Heart left ventricle (tissue), 16 donors: ENCODE data around the gene SCN8A. TPM values are rescaled to one million over a fixed set of nuclear protein-coding genes. Genes with fewer than 3 reads are reported as not detected.

Experiments used
- ATAC-seq, 4 donors: fragments of 200-7000 bp; cut with Tn5 transposase; one replicate each; pipeline ENCODE4 v1.9.1; 2020 to 2022; ENCODE audit warnings: moderate library complexity in 4 of 4, mild to moderate bottlenecking in 3 of 4, moderate number of reproducible peaks in 1 of 4
- DNase-seq, 5 donors: peaks; one replicate each; pipeline ENCODE4 v3.0.0-alpha.2; 2020
- H3K27ac ChIP-seq, 12 donors: fragments of 200-600 bp; sonication (generic) in 4 of 12; one replicate each; pipeline versions ENCODE4 v1.5.0 to v1.8.0; 2016 to 2022; ENCODE audit warnings: mild to moderate bottlenecking in 2 of 12
- H3K27me3 ChIP-seq, 9 donors: fragments of 200-600 bp; sonication (generic) in 2 of 9; one replicate each; pipeline versions ENCODE4 v1.5.1 to v1.8.0; 2016 to 2022; ENCODE audit warnings: mild to moderate bottlenecking in 3 of 9
- H3K36me3 ChIP-seq, 9 donors: fragments of 200-600 bp; sonication (generic) in 2 of 9; one replicate each; pipeline versions ENCODE4 v1.5.0 to v1.8.0; 2018 to 2022; ENCODE audit warnings: mild to moderate bottlenecking in 2 of 9
- H3K4me1 ChIP-seq, 12 donors: fragments of 200-600 bp; sonication (generic) in 4 of 12; one replicate each; pipeline versions ENCODE4 v1.5.0 to v1.8.0; 2016 to 2022; ENCODE audit warnings: mild to moderate bottlenecking in 3 of 12
- H3K4me3 ChIP-seq, 12 donors: fragments of 200-600 bp; sonication (generic) in 4 of 12; one replicate each; pipeline versions ENCODE4 v1.5.0 to v1.8.0; 2017 to 2022; ENCODE audit warnings: mild to moderate bottlenecking in 9 of 12, moderate library complexity in 4 of 12
- H3K9me3 ChIP-seq, 12 donors: fragments of 200-600 bp; sonication (generic) in 4 of 12; one replicate each; pipeline versions ENCODE4 v1.5.0 to v1.8.0; 2016 to 2022; ENCODE audit warnings: mild to moderate bottlenecking in 1 of 12
- POLR2A ChIP-seq, 2 donors: fragments of 450-650 bp; IDR thresholded peaks; one replicate each; pipeline ENCODE4 v1.6.1; 2017; ENCODE audit warnings: antibody characterized with exemption in 2 of 2, mild to moderate bottlenecking in 2 of 2, moderate library complexity in 2 of 2
- WGBS, 4 donors: extraction: QIAGEN DNeasy Blood & Tissue Kit in 2 of 4; methylation state at CpG; one replicate each; pipeline versions ENCODE4 v1.1.5 to v1.1.7; 2013 to 2018; 5-methylcytosine and 5-hydroxymethylcytosine counted together
- intact Hi-C, 10 donors: fragments of 100-400 bp; cut with DNase I; formaldehyde crosslinking; loops; one replicate each; pipeline versions ENCODE4 v1.11.1 to v1.14.2; 2022
- polyA plus RNA-seq, 2 donors: library from polyadenylated mRNA; stranded (reverse); fragments of 200-250 nt; gene quantifications; one replicate each; pipeline ENCODE4 v1.2.3, GENCODE V29; 2013
- total RNA-seq, 9 donors: library from RNA; depleted of rRNA in 2 of 9; stranded (reverse); fragments of >200 nt in 2 of 9; fragmentation: NEBNext Ultra II Directional in 3 of 9; extraction: Animal tissue kit (Norgen Biotek cat#: 25700) in 3 of 9; gene quantifications; one replicate each; pipeline versions ENCODE4 v1.1.0 to v1.2.4, GENCODE V29; 2016 to 2023
- TF ChIP-seq, protein P1 (sequence below), 12 donors: fragments of 200-600 bp; sonication (generic) in 4 of 12; IDR thresholded peaks; one replicate each; pipeline versions ENCODE4 v1.5.0 to v1.8.0; 2018 to 2022; ENCODE audit warnings: antibody characterized with exemption in 12 of 12, mild to moderate bottlenecking in 5 of 12
- donor health status: ischemic (EF 13 %, LVEDD 7.1; RV severe dilation, severe dysfunction).
- donor health status: healthy with polysubstance abuse.
- donor health status: DM: no; HTN: yes; CAD: no.
- donor health status: DM: no; HTN: no; CAD: no.
- donor health status: ischemic (EF 25% LVEDD 6.9; RV normal size, moderate dysfunction).
- donor health status: ischemic (EF 25% LVEDD 5.7; RV mildly dilated, moderate dysfunction).
- donor health status: healthy.
- donor health status: DM: yes; HTN: yes; CAD: no.
- donor health status: ischemic (EF 35%, LVEDD 5.7; RV mildly dilated, moderate dysfunction).
- donor health status: nonischemic (EF 11% LVEDD 7.7; RV severe dilation, severe dysfunction).
- donor health status: DM: yes; HTN: yes; CAD: no.
- donor health status: PGD.
- donor health status: ischemic (EF 29% LVEDD 5.4; RV normal size, mild dysfunction).
- donor health status: nonischemic (EF 23%, LVEDD 6.1; RV moderate dilation, normal function).

The SCN8A gene
- total and polyA plus RNA-seq, 11 donors: 0.17 to 0.97 (median 0.32) TPM

DNA sequence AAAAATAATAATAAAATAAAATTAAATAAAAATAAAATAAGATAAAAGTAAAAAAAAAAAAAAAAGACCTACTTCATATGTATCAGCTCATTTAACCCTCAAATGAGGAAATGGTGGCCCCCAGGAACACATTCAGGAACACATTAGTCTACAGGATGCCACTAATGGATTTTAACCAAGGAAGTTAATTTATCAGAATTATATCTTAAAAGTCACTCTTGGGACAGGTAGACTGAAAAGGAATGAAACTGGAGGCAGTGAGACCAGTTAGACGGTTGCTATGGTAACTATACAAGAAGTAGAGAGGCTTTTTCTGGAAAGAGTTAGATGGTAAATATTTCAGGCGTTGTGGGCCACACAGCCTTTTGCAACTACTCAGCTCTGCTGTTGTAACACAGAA is 54.9 kb downstream of the SCN8A start:
- no peaks in the 10 kb centered on the region for H3K36me3 ChIP-seq
- H3K27ac ChIP-seq: no peak overlapping the region
- peaks cover 0 to 11% (median 0%) of the 10 kb centered on the region in 12 donors for H3K9me3 ChIP-seq
- TF ChIP-seq, protein P1, sequence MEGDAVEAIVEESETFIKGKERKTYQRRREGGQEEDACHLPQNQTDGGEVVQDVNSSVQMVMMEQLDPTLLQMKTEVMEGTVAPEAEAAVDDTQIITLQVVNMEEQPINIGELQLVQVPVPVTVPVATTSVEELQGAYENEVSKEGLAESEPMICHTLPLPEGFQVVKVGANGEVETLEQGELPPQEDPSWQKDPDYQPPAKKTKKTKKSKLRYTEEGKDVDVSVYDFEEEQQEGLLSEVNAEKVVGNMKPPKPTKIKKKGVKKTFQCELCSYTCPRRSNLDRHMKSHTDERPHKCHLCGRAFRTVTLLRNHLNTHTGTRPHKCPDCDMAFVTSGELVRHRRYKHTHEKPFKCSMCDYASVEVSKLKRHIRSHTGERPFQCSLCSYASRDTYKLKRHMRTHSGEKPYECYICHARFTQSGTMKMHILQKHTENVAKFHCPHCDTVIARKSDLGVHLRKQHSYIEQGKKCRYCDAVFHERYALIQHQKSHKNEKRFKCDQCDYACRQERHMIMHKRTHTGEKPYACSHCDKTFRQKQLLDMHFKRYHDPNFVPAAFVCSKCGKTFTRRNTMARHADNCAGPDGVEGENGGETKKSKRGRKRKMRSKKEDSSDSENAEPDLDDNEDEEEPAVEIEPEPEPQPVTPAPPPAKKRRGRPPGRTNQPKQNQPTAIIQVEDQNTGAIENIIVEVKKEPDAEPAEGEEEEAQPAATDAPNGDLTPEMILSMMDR (IDR thresholded peaks at IDR 0.05): no peak
- WGBS, 4 donors: 87 to 96% (median 93%) methylated on average over 2 of the region's 2 CpGs
- no peak overlapping the region for H3K4me3 ChIP-seq
- H3K27me3 ChIP-seq: no peaks in the 10 kb centered on the region
- intact Hi-C loops: no loop called here
- DNase-seq (no peak), ATAC-seq (no peak)
- H3K4me1 ChIP-seq: no peaks in the 10 kb centered on the region

DNA sequence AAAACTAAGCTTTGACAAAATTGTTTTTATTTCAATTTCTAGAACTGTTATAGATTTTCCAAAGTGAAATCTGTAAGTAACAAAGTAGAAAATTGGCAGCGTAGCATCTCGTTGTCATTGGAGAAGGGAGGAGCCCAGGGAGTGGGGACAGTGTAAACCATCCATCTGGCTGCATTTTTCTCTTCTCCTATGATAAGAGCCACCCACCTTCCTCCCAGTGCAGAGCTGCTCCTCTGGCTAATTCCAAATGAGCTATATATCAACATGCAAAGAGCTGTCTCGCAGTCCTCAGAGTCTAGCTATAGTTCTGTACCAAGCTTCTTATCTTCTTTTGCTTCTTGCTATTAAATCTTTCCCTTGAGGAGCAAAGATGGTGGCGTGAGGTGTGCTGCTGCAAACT is 56.6 kb downstream of the SCN8A start:
- Histone ChIP-seq H3K27ac (no peak overlapping the region), H3K4me3 (no peak overlapping the region), H3K27me3 (no peaks in the 10 kb centered on the region), H3K4me1 (no peaks in the 10 kb centered on the region), H3K9me3 (peaks cover 0 to 11% (median 0%) of the 10 kb centered on the region in 12 donors), H3K36me3 (no peaks in the 10 kb centered on the region)
- DNase-seq: no peak
- ATAC-seq: no peak
- intact Hi-C loops: no loop called here
- TF ChIP-seq, protein P1 (IDR thresholded peaks at IDR 0.05): no peak
- TF ChIP-seq POLR2A (IDR thresholded peaks at IDR 0.05): no peak
- 69 to 81% (median 73%) methylated on average over 4 of the region's 4 CpGs for WGBS, 4 donors

DNA sequence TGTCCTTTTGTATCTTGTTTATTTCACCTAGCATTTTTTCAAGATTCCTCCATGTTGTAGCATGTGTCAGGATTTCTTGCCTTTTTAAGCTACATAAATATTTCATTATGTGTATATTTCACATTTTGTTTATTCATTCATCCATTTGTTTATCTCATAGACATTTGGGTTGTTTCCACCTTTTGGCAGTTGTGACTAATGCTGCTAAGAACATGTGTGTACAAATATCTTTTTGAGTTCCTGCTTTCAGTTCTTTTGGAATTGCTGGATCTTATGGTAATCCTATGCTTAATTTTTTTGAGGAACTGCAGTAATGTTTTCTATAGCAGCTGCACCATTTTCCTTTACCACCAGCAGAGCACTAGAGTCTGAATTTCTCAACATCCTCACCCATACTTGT is 62.4 kb downstream of the SCN8A start:
- H3K36me3 ChIP-seq: no peaks in the 10 kb centered on the region
- no peaks in the 10 kb centered on the region for H3K27me3 ChIP-seq
- intact Hi-C loops: no loop called here
- TF ChIP-seq, protein P1 (IDR thresholded peaks at IDR 0.05): no peak
- peaks cover 0 to 17% (median 0%) of the 10 kb centered on the region in 12 donors for H3K9me3 ChIP-seq
- DNase-seq (no peak), ATAC-seq (no peak)
- no peak overlapping the region for H3K27ac ChIP-seq
- H3K4me3 ChIP-seq: no peak overlapping the region
- H3K4me1 ChIP-seq: no peaks in the 10 kb centered on the region

DNA sequence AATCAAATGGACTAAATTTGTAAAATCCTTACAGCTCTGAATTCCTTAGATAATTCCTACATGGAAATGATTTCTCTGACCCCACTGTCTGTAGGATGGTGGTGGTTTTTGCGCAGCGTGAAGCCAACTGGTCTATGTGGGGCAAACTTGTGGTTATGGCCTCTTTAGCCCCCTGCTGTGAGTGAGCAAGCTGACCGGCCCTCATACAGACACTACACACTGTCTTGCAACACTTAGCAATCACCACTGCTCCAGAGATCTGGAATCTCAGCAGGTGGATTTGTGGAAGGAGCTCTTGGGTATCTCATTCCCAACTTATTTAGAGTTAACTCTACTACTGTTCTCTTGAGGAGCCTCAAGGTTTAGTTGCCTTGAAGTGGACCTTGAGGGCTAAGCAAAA is 70.2 kb downstream of the SCN8A start:
- no peaks in the 10 kb centered on the region for H3K4me1 ChIP-seq
- H3K27me3 ChIP-seq: peaks cover 0 to 4% (median 0%) of the 10 kb centered on the region in 9 donors
- no peak overlapping the region for H3K4me3 ChIP-seq
- H3K36me3 ChIP-seq: no peaks in the 10 kb centered on the region
- WGBS, 4 donors: 83 to 97% (median 87%) methylated on average over 3 of the region's 3 CpGs
- ATAC-seq (no peak), DNase-seq (no peak)
- intact Hi-C loops: no loop called here
- peaks cover 0 to 6% (median 0%) of the 10 kb centered on the region in 12 donors for H3K9me3 ChIP-seq
- TF ChIP-seq, protein P1 (IDR thresholded peaks at IDR 0.05): no peak
- no peak for TF ChIP-seq POLR2A (IDR thresholded peaks at IDR 0.05)
- no peak overlapping the region for H3K27ac ChIP-seq
